Mesendoderm (in vitro differentiated cells): Measurements from ENCODE around the gene S100A7A. TPM values are rescaled to one million over a fixed set of nuclear protein-coding genes. Genes with fewer than 3 reads are reported as not detected.

Source experiments
- DNase-seq: peaks from one replicate; pipeline ENCODE4 v3.0.0; 2013
- H2AK5ac ChIP-seq: 2 replicates; pipeline ENCODE4 v1.6.1; 2013; ENCODE audit warnings: low read length, inconsistent platforms
- H2BK120ac ChIP-seq: 2 replicates; pipeline ENCODE4 v1.6.1; 2013; ENCODE audit warnings: low read depth, mild to moderate bottlenecking, low read length, moderate library complexity, mixed read lengths
- H2BK15ac ChIP-seq: replicated peaks from 2 replicates; pipeline ENCODE4 v1.6.1; 2013; ENCODE audit warnings: low read depth, mild to moderate bottlenecking, moderate library complexity
- H2BK5ac ChIP-seq: 2 replicates; pipeline ENCODE4 v1.6.1; 2013; ENCODE audit warnings: low read length, inconsistent platforms
- H3K18ac ChIP-seq: 2 replicates; pipeline ENCODE4 v1.6.1; 2013; ENCODE audit warnings: mild to moderate bottlenecking, low read length, mixed read lengths
- H3K23ac ChIP-seq: one replicate; pipeline ENCODE4 v1.6.1; 2013; ENCODE audit warnings: low read length
- H3K27ac ChIP-seq: 2 replicates; pipeline ENCODE4 v1.5.1; 2013; ENCODE audit warnings: low read depth, mild to moderate bottlenecking, inconsistent platforms, low read length, moderate library complexity
- H3K27me3 ChIP-seq: 2 replicates; pipeline ENCODE4 v1.6.1; 2013; ENCODE audit warnings: low read length, control low read depth, mild to moderate bottlenecking, inconsistent platforms; ENCODE audit not compliant: insufficient read depth, poor library complexity
- H3K36me3 ChIP-seq: 2 replicates; pipeline ENCODE4 v1.6.1; 2013; ENCODE audit warnings: low read length, inconsistent platforms; ENCODE audit not compliant: control insufficient read depth, insufficient read depth
- H3K4ac ChIP-seq: one replicate; pipeline ENCODE4 v1.6.1; 2013; ENCODE audit warnings: low read depth, mild to moderate bottlenecking, low read length, moderate library complexity
- H3K4me1 ChIP-seq: 2 replicates; pipeline ENCODE4 v1.6.1; 2013; ENCODE audit warnings: low read depth, low read length, inconsistent platforms; ENCODE audit not compliant: control insufficient read depth
- H3K4me2 ChIP-seq: 2 replicates; pipeline ENCODE4 v1.6.1; 2013; ENCODE audit warnings: low read length
- H3K4me3 ChIP-seq: 2 replicates; pipeline ENCODE4 v1.5.1; 2013; ENCODE audit warnings: mild to moderate bottlenecking, low read length
- H3K56ac ChIP-seq: one replicate; pipeline ENCODE4 v1.6.1; 2013; ENCODE audit warnings: low read length
- H3K79me1 ChIP-seq: 2 replicates; pipeline ENCODE4 v1.6.1; 2013; ENCODE audit warnings: low read length, inconsistent platforms
- H3K79me2 ChIP-seq: 2 replicates; pipeline ENCODE4 v1.6.1; 2013; ENCODE audit warnings: mild to moderate bottlenecking, low read length; ENCODE audit not compliant: control insufficient read depth, insufficient read depth
- H3K9ac ChIP-seq: 2 replicates; pipeline ENCODE4 v1.6.1; 2013; ENCODE audit warnings: low read length, inconsistent platforms
- H4K5ac ChIP-seq: one replicate; pipeline ENCODE4 v1.6.1; 2013; ENCODE audit warnings: low read length
- H4K8ac ChIP-seq: one replicate; pipeline ENCODE4 v1.6.1; 2013; ENCODE audit warnings: low read depth, mild to moderate bottlenecking, control low read depth, low read length, moderate library complexity
- WGBS: extraction: QIAGEN DNeasy Blood & Tissue Kit; methylation state at CpG from one replicate; pipeline ENCODE4 v1.1.7; 2013; ENCODE audit warnings: low lambda C conversion rate, missing lambda C conversion rate; ENCODE audit not compliant: insufficient coverage; ENCODE audit errors: extremely low coverage; 5-methylcytosine and 5-hydroxymethylcytosine counted together
- polyA plus RNA-seq, 2 experiments: library from polyadenylated mRNA; stranded (reverse); fragments of 200-250 nt; gene quantifications; one replicate each; pipeline ENCODE4 v1.2.3, GENCODE V29; 2013

The S100A7A gene
- not detected for polyA plus RNA-seq (2013, experiment 1 of 2)
- polyA plus RNA-seq (2013, experiment 2 of 2), result not detected

DNA sequence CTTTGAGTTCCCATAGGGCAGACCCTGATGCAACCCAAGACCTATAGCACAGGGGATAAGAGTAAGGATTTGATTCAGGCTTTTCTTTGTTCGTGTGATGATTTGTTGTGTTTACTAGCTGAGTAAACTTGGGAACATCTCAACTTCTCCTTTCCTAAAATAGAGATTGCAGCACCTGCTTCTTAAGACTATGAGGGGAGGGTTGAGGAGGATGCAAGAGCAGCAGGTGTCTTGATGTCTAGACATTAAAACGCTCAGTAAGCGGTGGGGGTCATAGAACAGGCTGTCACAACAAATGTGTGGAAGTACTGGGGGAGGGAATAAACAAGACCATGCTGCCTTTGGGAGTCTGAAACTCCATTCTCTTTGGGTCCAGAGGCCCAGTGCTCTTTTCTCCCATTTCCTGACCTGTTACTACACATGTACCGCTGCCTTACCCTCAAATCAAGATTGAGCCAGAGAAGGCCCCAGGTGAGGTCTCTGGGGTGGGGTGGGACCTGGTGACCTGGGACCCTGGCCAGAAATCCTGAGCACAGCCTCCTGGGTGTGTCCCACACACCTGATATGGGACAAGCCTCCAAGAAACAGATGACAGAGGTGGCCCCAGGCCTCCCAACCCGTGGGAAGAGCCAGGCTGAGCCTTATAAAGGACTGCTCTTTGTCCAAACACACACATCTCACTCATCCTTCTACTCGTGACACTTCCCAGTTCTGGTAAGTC, at the start of gene S100A7A:
S100A7A (plus strand) TSS at position 671 of the 721 bp plus-strand sequence. CDS start 1,563 bp downstream, outside the sequence.
- Histone ChIP-seq H3K23ac (no peak within 1 kb of the TSS), H3K56ac (no peak within 1 kb of the TSS), H3K79me1 (no peaks in the 10 kb centered on the region), H3K4ac (no peak within 1 kb of the TSS), H3K4me1 (no peaks in the 10 kb centered on the region), H3K36me3 (no peaks in the 10 kb centered on the region), H4K5ac (no peak within 1 kb of the TSS), H3K79me2 (no peaks in the 10 kb centered on the region), H2BK15ac (no peak within 1 kb of the TSS), H3K4me3 (no peak within 1 kb of the TSS), H3K27ac (no peak within 1 kb of the TSS), H4K8ac (no peak within 1 kb of the TSS), H3K27me3 (no peaks in the 10 kb centered on the region), H3K18ac (no peak within 1 kb of the TSS), H2BK5ac (no peak within 1 kb of the TSS), H3K9ac (no peak within 1 kb of the TSS), H3K4me2 (no peak within 1 kb of the TSS), H2AK5ac (no peak within 1 kb of the TSS), H2BK120ac (no peak within 1 kb of the TSS)
- no CpG with 5 or more reads among the region's 6 CpGs for WGBS
- no peak for DNase-seq

- H3K4me3 ChIP-seq, result no peak overlapping the region
- no peaks in the 10 kb centered on the region for H3K27me3 ChIP-seq
- H3K79me2 ChIP-seq, result no peaks in the 10 kb centered on the region
- H3K36me3 ChIP-seq, result no peaks in the 10 kb centered on the region
- no peak overlapping the region for H3K27ac ChIP-seq
- H3K56ac ChIP-seq, result no peak overlapping the region
- H3K18ac ChIP-seq, result no peak overlapping the region
- no peak overlapping the region for H3K9ac ChIP-seq
- no peak overlapping the region for H2BK120ac ChIP-seq
- H3K23ac ChIP-seq, result no peak overlapping the region
- no CpG with 5 or more reads among the region's 2 CpGs for WGBS
- no peak overlapping the region for H4K5ac ChIP-seq
- no peak overlapping the region for H3K4ac ChIP-seq
- no peaks in the 10 kb centered on the region for H3K79me1 ChIP-seq
- no peak for DNase-seq
- no peak overlapping the region for H4K8ac ChIP-seq
- no peak overlapping the region for H2BK15ac ChIP-seq
- H2BK5ac ChIP-seq, result no peak overlapping the region
- no peaks in the 10 kb centered on the region for H3K4me1 ChIP-seq
- no peak overlapping the region for H3K4me2 ChIP-seq
- no peak overlapping the region for H2AK5ac ChIP-seq
Measured at GRCh38 chr1:153367090-153367489, 49.2 kb upstream of the S100A7A start.

DNA sequence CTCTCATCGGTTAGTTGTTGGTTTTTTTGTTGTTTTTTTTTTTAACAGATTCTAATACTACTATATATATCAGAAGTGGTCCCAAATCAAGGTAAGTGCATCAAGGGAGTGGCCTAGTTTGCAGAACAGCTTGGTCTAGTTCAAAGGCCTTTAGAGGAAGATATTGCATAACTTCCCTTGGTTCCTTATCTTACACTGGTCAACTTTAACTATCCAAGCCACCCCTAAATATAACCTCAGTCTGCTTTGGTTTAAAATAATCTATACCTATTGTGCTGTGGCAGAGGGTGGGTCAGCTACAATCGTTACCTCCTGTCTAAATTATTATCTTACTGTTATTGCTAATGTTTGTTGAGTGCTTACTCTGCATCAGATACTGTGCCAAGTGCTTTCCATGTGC, 47.8 kb upstream of the S100A7A start:
- Histone ChIP-seq H3K27ac (no peak overlapping the region), H3K79me2 (no peaks in the 10 kb centered on the region), H3K4ac (no peak overlapping the region), H3K56ac (no peak overlapping the region), H3K36me3 (no peaks in the 10 kb centered on the region), H2BK15ac (no peak overlapping the region), H4K8ac (no peak overlapping the region), H3K9ac (no peak overlapping the region), H3K23ac (no peak overlapping the region), H2AK5ac (no peak overlapping the region), H2BK5ac (no peak overlapping the region), H3K4me3 (no peak overlapping the region), H3K27me3 (no peaks in the 10 kb centered on the region), H3K4me2 (no peak overlapping the region), H4K5ac (no peak overlapping the region), H3K79me1 (no peaks in the 10 kb centered on the region), H3K4me1 (no peaks in the 10 kb centered on the region), H3K18ac (no peak overlapping the region), H2BK120ac (no peak overlapping the region)
- no CpG with 5 or more reads among the region's 2 CpGs for WGBS
- DNase-seq, result no peak

GRCh38 chr1:153370146-153370545, 46.2 kb upstream of the S100A7A start:
- H2AK5ac ChIP-seq, result no peak overlapping the region
- no peak for DNase-seq
- no peak overlapping the region for H3K4me3 ChIP-seq
- H3K23ac ChIP-seq, result no peak overlapping the region
- no peaks in the 10 kb centered on the region for H3K4me1 ChIP-seq
- H3K79me1 ChIP-seq, result no peaks in the 10 kb centered on the region
- H4K8ac ChIP-seq, result no peak overlapping the region
- WGBS, result no CpG with 5 or more reads among the region's 3 CpGs
- no peak overlapping the region for H3K27ac ChIP-seq
- H3K4me2 ChIP-seq, result no peak overlapping the region
- no peak overlapping the region for H3K4ac ChIP-seq
- no peak overlapping the region for H2BK5ac ChIP-seq
- no peaks in the 10 kb centered on the region for H3K27me3 ChIP-seq
- H2BK15ac ChIP-seq, result no peak overlapping the region
- no peaks in the 10 kb centered on the region for H3K36me3 ChIP-seq
- H3K79me2 ChIP-seq, result no peaks in the 10 kb centered on the region
- H3K56ac ChIP-seq, result no peak overlapping the region
- H3K18ac ChIP-seq, result no peak overlapping the region
- H2BK120ac ChIP-seq, result no peak overlapping the region
- H4K5ac ChIP-seq, result no peak overlapping the region
- H3K9ac ChIP-seq, result no peak overlapping the region

- Histone ChIP-seq H2AK5ac (no peak overlapping the region), H3K4me3 (no peak overlapping the region), H3K56ac (no peak overlapping the region), H3K79me1 (no peaks in the 10 kb centered on the region), H2BK120ac (no peak overlapping the region), H3K4me1 (no peaks in the 10 kb centered on the region), H4K5ac (no peak overlapping the region), H3K4ac (no peak overlapping the region), H3K36me3 (no peaks in the 10 kb centered on the region), H2BK15ac (no peak overlapping the region), H3K27me3 (no peaks in the 10 kb centered on the region), H3K18ac (no peak overlapping the region), H3K4me2 (no peak overlapping the region), H4K8ac (no peak overlapping the region), H3K9ac (no peak overlapping the region), H3K27ac (no peak overlapping the region), H2BK5ac (no peak overlapping the region), H3K23ac (no peak overlapping the region), H3K79me2 (no peaks in the 10 kb centered on the region)
- no peak for DNase-seq
- no CpG with 5 or more reads among the region's 1 CpG for WGBS
Measured at GRCh38 chr1:153371231-153371630, 45.1 kb upstream of the S100A7A start.

DNA sequence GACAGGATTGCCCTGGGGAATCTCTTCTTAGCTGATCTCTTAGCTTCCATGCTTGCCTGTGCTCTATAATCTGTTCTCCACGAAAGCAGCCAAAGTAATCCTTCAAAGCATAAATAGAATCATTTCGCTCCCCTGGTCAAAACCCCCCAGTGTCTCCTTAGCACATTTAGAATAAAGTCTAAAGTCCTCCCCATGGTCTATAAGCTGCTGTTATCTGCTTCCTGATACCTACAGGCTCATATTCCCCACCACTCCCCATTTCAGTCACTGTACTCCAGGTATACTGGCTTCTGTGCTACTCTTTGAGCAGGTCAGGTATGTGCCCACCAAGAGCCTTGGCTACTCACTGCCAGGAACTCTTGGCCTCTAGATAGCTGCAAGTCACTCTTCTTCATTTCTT, 43.7 kb upstream of the S100A7A start:
- Histone ChIP-seq H2BK15ac (no peak overlapping the region), H3K56ac (no peak overlapping the region), H3K36me3 (no peaks in the 10 kb centered on the region), H3K79me2 (no peaks in the 10 kb centered on the region), H3K4me2 (no peak overlapping the region), H3K4me3 (no peak overlapping the region), H2BK5ac (no peak overlapping the region), H2AK5ac (no peak overlapping the region), H3K27me3 (no peaks in the 10 kb centered on the region), H4K5ac (no peak overlapping the region), H3K79me1 (no peaks in the 10 kb centered on the region), H3K4me1 (no peaks in the 10 kb centered on the region), H3K18ac (no peak overlapping the region), H3K4ac (no peak overlapping the region), H3K23ac (no peak overlapping the region), H3K9ac (no peak overlapping the region), H3K27ac (no peak overlapping the region), H2BK120ac (no peak overlapping the region), H4K8ac (no peak overlapping the region)
- WGBS, result no CpG with 5 or more reads among the region's 2 CpGs
- DNase-seq, result no peak
